ENCODE measurements around the gene SEH1L.

SEH1L gene

GRCh38 chr18:12908706-12909105, 39.1 kb upstream of the SEH1L start:
- no peak for TF ChIP-seq CTCF (IDR thresholded peaks at IDR 0.05; ENCODE audit: low read depth, low read length)
- H3K4me3 ChIP-seq (replicated peaks in 1 of 2; ENCODE audit: low read depth in 2 of 2, low read length in 2 of 2), result no peak overlapping the region
- DNase-seq (ENCODE audit: low read depth in 2 of 2), result peak; percentile 18 to 56

- TF ChIP-seq CTCF (IDR thresholded peaks at IDR 0.05; ENCODE audit: low read depth, low read length), result no peak
- DNase-seq (ENCODE audit: low read depth in 2 of 2), result peak in 1 of 2 donors; percentile 13
- no peak overlapping the region for H3K4me3 ChIP-seq (replicated peaks in 1 of 2; ENCODE audit: low read depth in 2 of 2, low read length in 2 of 2)
These were observed 36.5 kb upstream of the SEH1L start for GRCh38 chr18:12911025-12911928.

- DNase-seq (ENCODE audit: low read depth in 2 of 2), result no peak
- H3K4me3 ChIP-seq (replicated peaks in 1 of 2; ENCODE audit: low read depth in 2 of 2, low read length in 2 of 2), result no peak overlapping the region
- TF ChIP-seq CTCF (IDR thresholded peaks at IDR 0.05; ENCODE audit: low read depth, low read length), result no peak
These were observed 35.7 kb upstream of the SEH1L start for GRCh38 chr18:12911929-12912703.

GRCh38 chr18:12921178-12921577, 26.6 kb upstream of the SEH1L start:
- H3K4me3 ChIP-seq (replicated peaks in 1 of 2; ENCODE audit: low read depth in 2 of 2, low read length in 2 of 2), result no peak overlapping the region
- DNase-seq (ENCODE audit: low read depth in 2 of 2), result no peak
- TF ChIP-seq CTCF (IDR thresholded peaks at IDR 0.05; ENCODE audit: low read depth, low read length), result no peak

GRCh38 chr18:12922266-12922665, 25.5 kb upstream of the SEH1L start:
- no peak for DNase-seq (ENCODE audit: low read depth in 2 of 2)
- TF ChIP-seq CTCF (IDR thresholded peaks at IDR 0.05; ENCODE audit: low read depth, low read length), result no peak
- no peak overlapping the region for H3K4me3 ChIP-seq (replicated peaks in 1 of 2; ENCODE audit: low read depth in 2 of 2, low read length in 2 of 2)

- TF ChIP-seq CTCF (IDR thresholded peaks at IDR 0.05; ENCODE audit: low read depth, low read length), result no peak
- no peak overlapping the region for H3K4me3 ChIP-seq (replicated peaks in 1 of 2; ENCODE audit: low read depth in 2 of 2, low read length in 2 of 2)
- DNase-seq (ENCODE audit: low read depth in 2 of 2), result no peak
These were observed 23.2 kb upstream of the SEH1L start for GRCh38 chr18:12924616-12925015.

All from cardiac fibroblast (primary cell).